ENCODE results near the gene SLC2A13. TPM values are rescaled to one million over a fixed set of nuclear protein-coding genes. Genes with fewer than 3 reads are reported as not detected.
"Not testable (repeated sequence)": the region's sequence is repeated elsewhere in the genome, so short reads cannot be mapped to it uniquely, and the experiment has no call there.

Gene SLC2A13
- total RNA-seq, 1 donor from 2014 or later = 8.5 TPM

DNA sequence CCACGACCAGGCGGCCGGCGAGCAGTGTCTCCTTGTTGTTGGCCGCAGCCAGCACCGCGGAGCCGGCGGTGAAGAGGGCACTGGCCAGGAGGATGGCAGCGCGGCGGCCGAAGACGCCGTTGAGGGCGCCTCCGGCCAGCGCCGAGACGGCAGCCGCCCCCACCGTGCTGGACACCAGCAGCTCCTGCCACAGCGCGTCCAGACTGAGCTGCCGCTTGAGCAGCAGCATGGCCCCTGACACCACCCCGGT is 691 bp downstream of the SLC2A13 start:
- DNase-seq (ENCODE audit: low spot score) = peak; percentile 53

DNA sequence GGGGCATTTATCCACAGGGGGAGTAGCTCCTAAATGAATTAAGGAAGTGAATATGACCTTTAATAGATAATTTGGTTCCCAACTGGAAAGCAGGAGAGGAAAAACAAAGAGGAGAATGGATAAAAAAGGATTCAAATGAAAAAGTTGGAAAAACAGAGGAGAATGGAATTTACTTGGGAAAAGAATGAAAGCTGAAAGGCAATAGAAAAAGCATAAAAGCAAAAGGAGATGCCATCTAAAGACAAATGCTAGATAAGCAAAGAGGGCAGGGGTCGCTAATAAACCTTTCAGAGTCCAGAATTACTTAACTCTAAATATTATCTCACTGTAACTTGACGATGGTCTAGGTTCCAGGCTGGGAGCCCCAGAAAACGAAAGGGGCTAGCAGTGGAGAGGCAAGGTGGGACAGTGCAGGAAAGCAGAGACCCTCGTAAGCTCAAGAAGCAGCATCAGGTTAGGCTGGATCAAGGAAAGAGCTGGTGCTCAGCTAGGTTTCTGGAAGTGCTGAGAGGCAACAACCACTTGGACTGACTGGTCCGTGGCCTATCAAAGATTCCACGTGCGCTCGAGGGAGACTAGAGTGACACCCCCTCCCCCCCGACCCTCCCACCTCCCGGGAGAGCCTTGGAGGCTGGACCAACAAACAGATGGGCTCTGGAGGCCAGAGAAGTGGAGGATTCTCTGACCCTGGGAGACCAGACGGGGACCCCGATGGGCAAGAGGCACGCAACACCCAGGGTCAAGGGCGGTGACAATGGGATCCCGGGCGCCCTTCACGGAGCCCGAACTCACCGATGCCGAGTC is 1.2 kb downstream of the SLC2A13 start:
- no peak for DNase-seq (ENCODE audit: low spot score)

DNA sequence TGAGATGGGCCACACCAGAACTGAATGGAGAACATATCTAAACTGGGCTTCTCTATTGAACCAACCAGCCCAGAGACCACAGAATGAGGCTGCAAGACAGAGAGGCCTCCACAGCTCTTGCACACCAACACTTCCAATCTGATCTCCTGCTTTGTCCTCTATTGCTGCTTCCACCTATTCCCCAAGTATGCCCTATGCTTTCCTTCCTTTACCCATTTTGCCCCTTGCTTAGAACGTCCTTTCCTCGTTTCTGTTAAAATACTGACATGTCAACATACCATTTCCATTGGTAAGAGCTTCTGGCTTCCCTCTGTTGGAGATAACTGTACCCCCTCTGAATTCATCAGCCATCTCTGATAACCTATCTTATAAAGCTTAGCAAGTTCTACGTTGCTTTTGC is 2.8 kb downstream of the SLC2A13 start:
- DNase-seq (ENCODE audit: low spot score) = no peak

DNA sequence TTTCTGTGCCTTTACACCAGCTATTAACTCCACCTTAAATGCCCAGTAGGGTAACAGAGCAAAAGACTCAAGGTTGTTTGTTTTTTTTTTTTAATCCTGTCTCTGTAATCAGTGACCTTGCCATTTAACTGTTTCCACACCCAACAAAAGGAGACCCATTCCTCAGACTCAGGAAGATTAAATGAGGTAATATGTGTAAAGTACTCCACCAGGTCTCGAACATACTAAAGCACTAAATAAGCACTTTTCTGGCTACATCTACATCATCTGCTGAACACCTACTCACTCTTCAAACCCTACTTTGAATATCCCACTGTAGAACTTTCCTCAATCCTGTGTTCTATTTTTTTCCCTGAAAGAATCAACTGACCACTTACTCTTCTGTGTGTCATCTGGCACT is 4.1 kb downstream of the SLC2A13 start:
- no peak for DNase-seq (ENCODE audit: low spot score)

DNA sequence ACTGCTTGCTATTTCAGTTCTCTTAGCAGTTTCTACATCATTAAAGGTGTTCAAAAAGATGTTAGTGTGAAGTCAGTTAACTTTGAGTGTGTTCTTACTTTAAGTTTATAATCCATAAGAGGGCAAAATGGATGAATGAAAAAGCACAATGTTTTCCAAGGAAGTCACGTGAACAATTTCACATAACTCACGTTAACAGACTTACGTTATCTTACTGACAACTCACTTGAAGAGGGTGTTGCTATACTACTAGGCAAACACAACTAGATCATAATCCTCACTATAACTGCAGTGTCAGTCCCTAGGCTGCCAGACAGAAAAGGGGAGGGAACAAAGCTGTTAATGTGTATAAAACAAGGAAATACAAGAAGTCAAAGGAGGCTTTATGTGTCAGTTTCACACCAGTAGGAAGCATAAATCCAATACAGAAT is 6.4 kb downstream of the SLC2A13 start:
- DNase-seq (ENCODE audit: low spot score) = no peak

DNA sequence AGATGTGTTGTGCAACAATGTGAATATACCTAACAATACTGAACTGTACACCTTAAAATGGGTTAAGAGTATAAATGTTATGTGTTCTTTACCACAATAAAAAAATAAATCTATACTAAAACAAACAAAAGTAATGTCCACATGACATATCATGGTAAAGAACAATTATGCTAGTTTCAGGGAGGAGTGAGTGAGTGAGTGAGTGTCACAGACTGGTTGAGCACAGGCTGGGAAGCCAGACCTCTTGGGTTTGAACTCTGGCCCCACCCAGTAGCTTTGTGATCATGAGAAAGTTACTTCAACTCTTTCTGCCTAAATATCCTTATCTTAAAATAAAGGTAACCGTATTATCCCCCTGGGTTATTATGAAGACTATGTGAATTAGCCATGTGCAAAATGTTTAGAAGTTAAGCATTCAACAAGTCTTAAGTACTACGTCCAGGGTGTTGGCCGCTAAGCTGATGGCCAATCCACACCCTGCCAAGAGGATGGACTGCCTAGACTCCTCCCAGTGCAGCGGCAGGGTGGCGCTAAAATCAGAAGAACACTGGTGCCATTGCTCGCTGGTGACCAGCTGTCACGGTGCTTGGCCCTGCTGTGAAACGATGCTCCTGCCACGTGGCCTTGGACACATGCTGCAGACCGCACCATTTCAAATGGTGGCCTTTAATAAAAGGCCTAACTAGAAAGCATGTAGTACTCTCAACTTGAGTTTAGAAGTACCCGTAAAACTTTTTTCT is 7.3 kb downstream of the SLC2A13 start:
- DNase-seq (ENCODE audit: low spot score) = no peak

DNA sequence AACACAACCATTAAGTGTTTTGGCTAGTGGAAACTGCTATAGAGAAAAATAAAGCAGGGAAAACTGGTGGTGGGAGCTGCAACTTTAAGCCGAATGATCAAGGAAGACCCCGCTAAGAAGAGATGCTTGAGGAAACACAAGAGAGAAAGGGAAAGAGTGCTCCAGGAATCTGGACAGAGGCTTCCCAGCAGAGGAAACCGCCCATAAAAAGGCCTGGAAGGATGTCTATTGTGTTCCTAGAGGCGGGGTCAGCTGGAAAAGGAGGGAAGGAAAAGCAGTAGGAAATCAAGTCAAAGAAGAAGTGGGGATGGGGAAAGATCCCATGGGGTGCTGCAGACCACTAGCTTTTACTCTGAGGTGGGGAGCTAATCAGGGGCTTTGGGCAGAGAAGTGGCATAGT is 12.4 kb downstream of the SLC2A13 start:
- no peak for DNase-seq (ENCODE audit: low spot score)

DNA sequence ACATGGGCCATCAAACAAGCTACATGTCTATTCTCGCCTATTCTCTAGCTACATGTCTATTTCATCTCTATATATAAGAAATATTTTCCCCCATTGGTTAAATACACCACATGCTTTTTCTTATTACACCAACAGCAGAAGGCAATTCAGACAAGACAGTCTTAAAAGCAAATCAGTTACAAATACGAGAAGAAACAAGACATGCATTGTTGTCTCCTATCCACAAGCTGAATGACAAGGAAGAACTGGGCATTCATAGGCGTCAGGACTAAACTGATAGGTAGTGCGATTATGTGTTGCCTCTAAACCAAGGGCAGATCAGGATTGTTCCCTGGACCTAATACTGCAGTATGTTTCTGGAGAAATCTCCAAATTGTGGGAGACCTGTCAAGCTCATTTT is 19.4 kb downstream of the SLC2A13 start:
- no peak for DNase-seq (ENCODE audit: low spot score)

DNA sequence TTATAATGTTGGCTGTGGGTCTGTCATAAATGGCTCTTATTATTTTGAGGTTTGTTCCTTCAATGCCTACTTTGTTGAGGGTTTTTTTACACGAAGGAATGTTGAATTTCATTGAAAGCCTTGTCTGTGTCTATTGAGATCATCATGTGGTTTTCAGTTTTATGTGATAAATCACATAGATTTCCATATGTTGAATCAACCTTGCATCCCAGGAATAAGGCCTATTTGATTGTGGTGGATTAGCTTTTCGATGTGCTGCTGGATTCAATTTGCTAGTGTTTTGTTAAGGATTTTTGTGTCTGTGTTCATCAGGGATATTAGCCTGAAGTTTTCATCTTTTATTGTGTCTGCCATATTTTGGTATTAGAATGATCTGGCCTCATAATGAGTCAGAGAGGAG is 27.6 kb downstream of the SLC2A13 start:
- DNase-seq (ENCODE audit: low spot score) = no peak

DNA sequence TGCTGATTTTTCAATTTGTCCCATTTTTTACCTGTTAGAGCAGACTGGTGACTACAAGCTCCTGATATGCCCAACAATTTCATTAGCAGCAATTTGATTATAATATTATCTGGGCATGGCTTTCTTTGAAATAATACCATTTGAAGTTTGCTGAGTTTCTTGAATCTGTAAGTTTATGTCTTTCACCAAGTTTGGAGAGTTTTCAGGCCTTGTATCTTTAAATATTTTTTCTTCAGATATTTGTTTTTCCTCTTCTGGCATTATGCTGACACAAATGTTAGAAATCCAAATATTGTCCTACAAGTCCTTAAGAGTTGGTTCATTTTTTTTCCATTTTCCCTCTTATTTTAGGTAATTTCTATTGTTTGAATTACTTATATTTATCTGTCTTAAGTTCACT is 30.4 kb downstream of the SLC2A13 start:
- no peak for DNase-seq (ENCODE audit: low spot score)

DNA sequence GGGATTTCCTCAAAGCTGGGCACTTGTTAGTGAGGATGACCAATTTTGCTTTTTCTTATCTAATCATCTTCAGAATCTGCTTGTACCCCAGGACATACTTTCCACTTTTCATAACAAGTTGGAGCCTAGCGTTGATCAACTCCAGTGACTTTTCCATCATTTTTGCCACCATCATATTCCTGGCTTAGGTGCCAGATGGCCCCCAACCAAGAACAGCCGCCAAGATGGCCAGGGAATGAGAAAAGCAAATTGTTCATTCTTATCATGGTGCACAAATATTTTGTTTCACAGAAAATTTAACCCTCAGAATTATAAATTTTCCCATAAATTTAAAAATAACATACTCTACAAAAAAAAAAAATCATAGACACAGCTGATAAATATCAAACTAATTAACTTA is 37.5 kb downstream of the SLC2A13 start:
- DNase-seq (ENCODE audit: low spot score) = no peak

DNA sequence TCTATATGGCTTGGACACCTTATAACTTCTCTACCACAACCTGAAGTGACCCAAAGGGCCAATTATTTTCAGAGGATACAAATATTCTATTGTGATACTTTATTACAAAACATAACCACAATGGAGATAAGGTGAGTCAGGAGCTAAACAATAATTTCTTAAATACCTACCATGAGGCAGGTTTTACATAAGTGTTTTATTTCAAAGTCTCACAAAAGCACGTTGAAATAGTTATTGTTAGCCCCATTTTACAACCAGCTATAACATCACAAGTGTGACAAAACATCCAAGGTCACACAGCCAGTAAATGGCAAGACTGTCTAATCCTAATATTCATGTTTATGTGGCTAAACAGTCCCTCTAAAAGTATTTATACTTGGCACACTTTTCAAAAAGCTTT is 40.2 kb downstream of the SLC2A13 start:
- DNase-seq (ENCODE audit: low spot score) = no peak

DNA sequence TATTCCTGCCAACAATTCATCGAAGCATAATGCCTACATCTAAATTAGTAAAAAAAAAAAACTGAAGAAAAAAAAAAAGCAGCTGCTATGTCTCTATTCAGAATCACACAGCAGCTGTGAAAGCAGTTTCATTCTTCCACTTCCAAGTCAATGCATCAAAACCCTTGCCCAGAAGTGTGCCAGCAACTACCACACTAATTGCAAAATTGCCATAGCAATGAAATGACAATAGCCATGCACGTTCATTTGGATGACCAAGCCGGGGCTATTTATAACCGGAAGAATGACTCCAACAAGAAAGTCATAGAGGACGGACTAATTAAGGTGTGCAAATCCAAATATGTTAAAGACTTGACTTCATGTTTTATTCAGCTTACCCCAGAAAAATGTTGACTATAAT is 42.5 kb downstream of the SLC2A13 start:
- DNase-seq (ENCODE audit: low spot score) = no peak

DNA sequence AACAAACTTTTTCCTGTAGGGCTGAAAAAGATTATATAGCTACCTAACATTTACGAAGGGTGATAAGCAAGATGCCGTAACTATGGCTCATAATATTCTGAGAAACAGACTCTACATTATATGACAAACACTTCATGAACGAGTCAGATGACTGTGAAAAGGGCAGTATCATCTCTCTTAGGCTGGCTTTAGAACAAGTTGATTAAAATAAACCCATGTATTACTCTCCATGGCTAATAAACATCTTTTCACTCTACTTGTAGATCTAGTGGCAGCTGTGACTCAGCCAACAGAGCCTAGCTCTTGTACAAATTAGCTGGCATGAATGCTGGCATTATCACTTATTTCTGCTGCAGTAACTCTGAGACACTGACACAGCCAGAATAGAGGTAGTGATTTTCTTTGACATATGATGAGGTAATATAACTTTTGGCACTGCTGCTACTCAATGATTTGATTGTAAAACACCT is 47.1 kb downstream of the SLC2A13 start:
- DNase-seq (ENCODE audit: low spot score) = no peak

DNA sequence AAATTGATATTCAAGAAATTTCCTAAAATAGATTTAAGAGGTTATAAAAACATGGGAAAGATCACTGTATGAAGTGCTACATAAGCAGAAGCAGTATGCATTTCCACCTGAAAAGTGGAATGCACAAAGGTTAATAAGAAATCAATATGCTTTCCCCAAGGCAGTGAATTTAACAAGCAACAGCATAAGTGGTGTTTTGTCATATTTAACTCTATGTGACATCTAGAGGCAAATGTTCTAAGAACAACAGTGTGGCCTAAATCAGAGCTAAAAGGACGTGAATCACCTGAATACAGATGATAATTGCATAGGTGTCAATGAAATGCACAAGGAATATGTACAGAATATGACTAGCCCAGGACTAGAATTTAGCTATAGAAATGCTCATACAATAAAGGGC is 49.5 kb downstream of the SLC2A13 start:
- DNase-seq (ENCODE audit: low spot score) = no peak

DNA sequence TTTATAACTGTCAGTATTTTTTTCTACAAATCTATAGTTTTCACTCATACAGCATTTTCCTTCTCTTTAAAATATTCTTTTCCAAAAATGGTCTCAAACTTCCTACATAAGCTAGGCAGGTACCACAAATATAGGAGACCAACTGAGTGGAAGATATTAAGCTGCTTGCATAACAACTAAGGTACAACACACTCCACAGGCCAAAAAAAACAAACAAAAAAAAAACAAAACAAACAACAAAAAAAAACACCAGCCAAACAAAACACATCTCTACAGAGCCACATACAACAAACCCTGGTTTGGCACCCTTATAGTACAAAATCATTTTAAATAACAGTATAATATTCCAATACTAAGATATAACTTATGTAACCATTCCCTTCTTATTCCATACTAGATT is 50.1 kb downstream of the SLC2A13 start:
- DNase-seq (ENCODE audit: low spot score) = no peak

DNA sequence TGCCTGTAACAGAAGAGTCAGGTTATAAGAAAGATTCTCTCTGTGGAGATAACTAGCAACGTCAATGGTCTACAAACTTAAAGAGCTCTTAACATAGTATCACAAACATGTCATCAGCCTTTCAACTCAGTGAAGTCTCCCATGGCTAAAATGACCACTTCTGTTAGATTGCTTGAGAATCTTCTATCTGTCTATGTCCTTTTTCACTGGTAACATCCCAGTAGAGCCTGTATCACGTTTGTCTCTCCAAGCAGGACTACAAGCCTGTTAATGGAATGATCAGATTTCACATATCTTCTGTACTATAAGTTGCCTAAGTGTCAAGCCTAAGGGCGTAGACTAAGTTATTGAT is 50.7 kb downstream of the SLC2A13 start:
- no peak for DNase-seq (ENCODE audit: low spot score)

DNA sequence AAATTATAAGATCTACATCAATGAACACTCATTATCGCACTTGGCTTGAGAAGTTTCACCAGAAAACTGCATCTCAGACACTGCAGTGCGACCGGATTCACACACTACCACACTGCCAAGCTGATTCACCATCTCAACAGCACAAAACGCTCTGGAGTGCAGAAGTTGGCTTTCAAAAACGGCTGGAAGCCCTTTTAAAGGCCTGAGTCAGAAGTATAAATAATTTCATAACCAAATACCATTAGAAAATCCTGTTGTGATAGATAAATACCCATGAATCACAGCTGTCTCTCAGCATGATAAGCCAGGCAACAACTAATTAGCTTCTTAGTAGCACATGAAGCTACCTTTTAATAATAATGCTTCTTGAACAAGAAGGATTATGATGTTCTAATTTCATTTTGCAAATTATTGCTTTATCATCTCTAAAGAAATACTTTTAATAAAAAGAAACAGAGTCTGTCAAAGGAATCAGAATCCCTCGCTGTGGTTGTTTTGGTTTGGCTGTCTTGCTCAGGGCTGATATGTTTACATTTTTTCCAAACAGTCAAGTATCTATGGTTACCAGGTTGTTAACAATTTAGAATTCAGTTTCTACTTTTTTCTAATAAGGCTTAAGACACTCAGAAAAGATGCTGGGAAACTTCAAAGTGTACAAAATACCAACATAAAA is 51.2 kb downstream of the SLC2A13 start:
- DNase-seq (ENCODE audit: low spot score) = no peak

DNA sequence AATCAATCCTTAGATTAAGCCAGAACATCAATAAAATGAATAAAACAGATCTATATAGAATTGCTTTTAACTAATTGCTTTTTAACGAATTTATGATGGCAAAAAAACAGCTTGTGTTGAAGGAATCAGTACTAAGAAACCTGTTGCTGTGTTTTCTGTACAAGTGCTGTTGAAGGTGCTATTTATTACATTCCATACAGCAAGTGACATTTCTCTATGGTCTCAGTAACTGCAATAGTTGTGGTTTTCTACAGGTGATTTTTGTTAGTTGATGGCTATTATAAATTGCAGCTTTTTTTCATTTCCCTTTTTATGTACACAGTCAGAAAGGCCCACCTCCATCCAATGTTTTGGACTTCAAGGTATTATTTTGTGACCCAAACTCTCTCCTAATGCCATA is 56.6 kb downstream of the SLC2A13 start:
- no peak for DNase-seq (ENCODE audit: low spot score)

DNA sequence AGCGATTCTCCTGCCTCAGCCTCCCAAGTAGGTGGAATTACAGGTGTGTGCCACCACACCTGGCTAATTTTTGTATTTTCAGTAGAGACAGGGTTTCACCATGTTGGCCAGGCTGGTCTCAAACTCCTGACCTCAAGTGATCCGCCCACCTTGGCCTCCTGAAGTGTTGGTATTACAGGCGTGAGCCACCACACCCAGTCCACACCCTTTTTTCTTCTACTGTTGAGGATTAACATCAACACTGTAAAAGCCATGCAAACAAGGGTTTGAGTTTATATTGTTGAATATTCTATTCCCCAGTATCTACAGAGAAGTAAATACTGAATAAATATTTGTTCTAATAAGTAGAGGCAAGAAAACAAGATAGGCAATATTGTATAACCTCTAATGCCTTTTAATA is 58.9 kb downstream of the SLC2A13 start:
- not testable (repeated sequence) for DNase-seq (ENCODE audit: low spot score)

DNA sequence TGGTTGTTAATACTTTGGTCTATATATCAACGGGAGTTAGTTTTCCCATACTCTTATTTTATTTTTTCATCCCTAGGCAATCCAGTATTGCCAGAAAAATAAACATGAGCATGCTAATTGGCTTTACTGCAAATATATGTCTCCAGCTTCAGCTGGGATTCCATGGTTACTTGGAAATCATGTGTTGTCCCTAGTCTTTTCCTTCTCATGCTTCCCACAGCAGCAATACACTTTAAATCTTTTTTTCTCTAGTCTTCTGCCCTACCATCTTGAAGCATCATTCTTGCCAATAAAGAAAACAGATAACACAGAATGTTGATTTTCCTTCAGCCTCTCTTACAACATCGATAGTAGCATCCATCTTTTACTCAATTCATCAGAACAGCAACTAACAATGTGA is 60.2 kb downstream of the SLC2A13 start:
- DNase-seq (ENCODE audit: low spot score) = no peak

DNA sequence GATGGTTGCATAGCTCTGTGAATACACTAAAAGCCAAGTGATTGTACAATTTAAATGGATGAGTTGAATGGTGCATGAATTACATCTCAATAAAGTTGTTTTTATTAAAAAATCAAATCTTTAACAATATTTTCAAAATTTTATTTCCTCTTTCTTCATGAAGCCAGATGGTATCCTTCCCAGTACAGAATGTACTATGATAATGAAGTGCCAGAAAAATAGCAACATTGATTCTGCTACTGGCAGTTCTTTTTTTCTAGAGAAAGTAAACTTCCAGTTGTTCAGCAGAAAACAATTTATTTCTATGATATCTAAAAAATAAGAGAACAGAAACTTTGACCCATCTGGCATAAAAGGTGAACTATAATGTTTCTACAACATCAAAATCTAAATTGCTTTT is 61.5 kb downstream of the SLC2A13 start:
- DNase-seq (ENCODE audit: low spot score) = no peak

DNA sequence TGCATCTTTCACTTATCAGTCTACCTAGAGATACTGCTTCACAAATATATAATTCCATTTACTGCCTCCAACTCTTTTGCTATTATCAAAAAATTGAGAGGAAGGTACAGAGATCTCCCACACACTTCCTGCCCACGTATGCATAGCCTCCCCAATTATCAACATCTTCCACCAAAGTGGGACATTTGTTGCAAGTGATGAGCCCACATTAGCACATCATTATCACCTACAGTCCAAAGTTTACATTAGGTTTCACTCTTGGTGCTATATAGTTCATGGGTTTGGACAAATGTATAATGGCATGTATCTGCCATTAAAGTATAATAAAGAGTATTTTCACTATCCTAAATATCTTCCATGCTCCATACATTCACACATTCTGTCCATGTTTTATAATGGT is 66.3 kb downstream of the SLC2A13 start:
- DNase-seq (ENCODE audit: low spot score) = no peak
